KMS-11 (cell line): ENCODE data around the gene UNC13B.
"Not testable (repeated sequence)": the region's sequence is repeated elsewhere in the genome, so short reads cannot be mapped to it uniquely, and the experiment has no call there.

Source experiments
- H2AFZ ChIP-seq: fragments of 200-600 bp; sonication (generic); 2 replicates; pipeline ENCODE4 v1.6.1; 2016; ENCODE audit warnings: antibody characterized with exemption, mixed run types, low read depth
- H3K27ac ChIP-seq: fragments of 200-600 bp; sonication (generic); 2 replicates; pipeline ENCODE4 v1.6.1; 2016; ENCODE audit warnings: mild to moderate bottlenecking, mixed run types
- H3K27me3 ChIP-seq: fragments of 200-600 bp; sonication (generic); 2 replicates; pipeline ENCODE4 v1.6.1; 2017; ENCODE audit warnings: mild to moderate bottlenecking, low read depth, mixed run types, moderate library complexity; ENCODE audit not compliant: insufficient read depth
- H3K36me3 ChIP-seq: fragments of 200-600 bp; sonication (generic); 2 replicates; pipeline ENCODE4 v1.6.1; 2017; ENCODE audit warnings: mild to moderate bottlenecking, mixed run types; ENCODE audit not compliant: insufficient read depth
- H3K4me1 ChIP-seq: fragments of 200-600 bp; sonication (generic); 2 replicates; pipeline ENCODE4 v1.6.1; 2016; ENCODE audit warnings: mild to moderate bottlenecking, low read depth, mixed run types; ENCODE audit not compliant: poor library complexity, severe bottlenecking
- H3K4me2 ChIP-seq: fragments of 200-600 bp; sonication (generic); 2 replicates; pipeline ENCODE4 v1.7.0; 2016; ENCODE audit warnings: mild to moderate bottlenecking, mixed run types
- H3K4me3 ChIP-seq: fragments of 200-600 bp; sonication (generic); IDR thresholded peaks from 2 replicates; pipeline ENCODE4 v1.6.1; 2017; ENCODE audit warnings: low read depth, low read length, mixed read lengths; ENCODE audit not compliant: insufficient read depth
- H3K79me2 ChIP-seq: fragments of 200-600 bp; sonication (generic); 2 replicates; pipeline ENCODE4 v1.6.1; 2016; ENCODE audit warnings: low read depth, mixed run types; ENCODE audit not compliant: insufficient read depth
- H3K9ac ChIP-seq: fragments of 200-600 bp; sonication (generic); 2 replicates; pipeline ENCODE4 v1.6.1; 2016; ENCODE audit warnings: mild to moderate bottlenecking, mixed run types
- H4K20me1 ChIP-seq: fragments of 200-600 bp; sonication (generic); 2 replicates; pipeline ENCODE4 v1.6.1; 2016; ENCODE audit warnings: mild to moderate bottlenecking, mixed run types; ENCODE audit not compliant: insufficient read depth
- TF ChIP-seq, protein P1 (sequence below): fragments of 200-600 bp; sonication (generic); conservative IDR thresholded peaks from 2 replicates; pipeline ENCODE4 v1.6.1; 2017; ENCODE audit warnings: low read depth, mild to moderate bottlenecking, antibody characterized with exemption, low read length, moderate library complexity, mixed read lengths

The UNC13B gene

DNA sequence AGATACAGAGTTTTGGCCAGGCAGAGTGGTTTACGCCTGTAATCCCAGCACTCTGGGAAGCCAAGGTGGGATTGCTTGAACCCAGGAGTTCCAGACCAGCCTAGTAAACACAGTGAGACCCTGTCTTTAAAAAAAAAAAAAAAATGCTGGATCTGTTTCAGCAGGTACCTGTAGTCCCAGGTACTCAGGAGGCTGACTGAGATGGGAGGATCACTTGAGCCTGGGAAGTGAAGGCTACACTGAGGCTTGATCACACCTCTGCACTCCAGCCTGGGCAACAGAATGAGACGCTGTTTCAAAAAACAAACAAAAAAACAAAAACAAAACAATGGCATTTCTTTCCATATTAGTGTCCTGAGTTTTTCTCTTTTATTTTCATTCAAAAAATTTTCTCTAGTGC lies 19.0 kb downstream of the UNC13B start:
- no peaks in the 10 kb centered on the region for H3K79me2 ChIP-seq
- no peaks in the 10 kb centered on the region for H3K4me1 ChIP-seq
- TF ChIP-seq, protein P1, sequence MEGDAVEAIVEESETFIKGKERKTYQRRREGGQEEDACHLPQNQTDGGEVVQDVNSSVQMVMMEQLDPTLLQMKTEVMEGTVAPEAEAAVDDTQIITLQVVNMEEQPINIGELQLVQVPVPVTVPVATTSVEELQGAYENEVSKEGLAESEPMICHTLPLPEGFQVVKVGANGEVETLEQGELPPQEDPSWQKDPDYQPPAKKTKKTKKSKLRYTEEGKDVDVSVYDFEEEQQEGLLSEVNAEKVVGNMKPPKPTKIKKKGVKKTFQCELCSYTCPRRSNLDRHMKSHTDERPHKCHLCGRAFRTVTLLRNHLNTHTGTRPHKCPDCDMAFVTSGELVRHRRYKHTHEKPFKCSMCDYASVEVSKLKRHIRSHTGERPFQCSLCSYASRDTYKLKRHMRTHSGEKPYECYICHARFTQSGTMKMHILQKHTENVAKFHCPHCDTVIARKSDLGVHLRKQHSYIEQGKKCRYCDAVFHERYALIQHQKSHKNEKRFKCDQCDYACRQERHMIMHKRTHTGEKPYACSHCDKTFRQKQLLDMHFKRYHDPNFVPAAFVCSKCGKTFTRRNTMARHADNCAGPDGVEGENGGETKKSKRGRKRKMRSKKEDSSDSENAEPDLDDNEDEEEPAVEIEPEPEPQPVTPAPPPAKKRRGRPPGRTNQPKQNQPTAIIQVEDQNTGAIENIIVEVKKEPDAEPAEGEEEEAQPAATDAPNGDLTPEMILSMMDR, result no peak
- no peak overlapping the region for H3K27ac ChIP-seq
- H3K4me2 ChIP-seq, result no peak overlapping the region
- H3K9ac ChIP-seq, result no peak overlapping the region
- H3K4me3 ChIP-seq, result no peak overlapping the region
- H4K20me1 ChIP-seq, result no peaks in the 10 kb centered on the region
- H3K27me3 ChIP-seq, result no peaks in the 10 kb centered on the region
- H2AFZ ChIP-seq, result no peak overlapping the region
- H3K36me3 ChIP-seq, result no peaks in the 10 kb centered on the region

DNA sequence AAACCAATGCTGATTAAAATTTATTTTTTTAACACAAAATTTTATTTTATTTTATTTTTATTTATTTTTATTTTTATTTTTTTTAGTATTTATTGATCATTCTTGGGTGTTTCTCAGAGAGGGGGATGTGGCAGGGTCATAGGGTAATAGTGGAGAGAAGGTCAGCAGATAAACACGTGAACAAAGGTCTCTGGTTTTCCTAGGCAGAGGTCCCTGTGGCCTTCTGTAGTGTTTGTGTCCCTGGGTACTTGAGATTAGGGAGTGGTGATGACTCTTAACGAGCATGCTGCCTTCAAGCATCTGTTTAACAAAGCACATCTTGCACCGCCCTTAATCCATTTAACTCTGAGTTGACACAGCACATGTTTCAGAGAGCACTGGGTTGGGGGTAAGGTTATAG lies 20.6 kb downstream of the UNC13B start:
- not testable (repeated sequence) for H3K79me2 ChIP-seq, H4K20me1 ChIP-seq

GRCh38 chr9:35182996-35183754 lies 21.4 kb downstream of the UNC13B start:
- not testable (repeated sequence) for H4K20me1 ChIP-seq, H3K4me2 ChIP-seq, H3K36me3 ChIP-seq, H3K9ac ChIP-seq, H3K27me3 ChIP-seq, H2AFZ ChIP-seq, H3K4me3 ChIP-seq, H3K4me1 ChIP-seq, H3K27ac ChIP-seq, H3K79me2 ChIP-seq

More for the DNA sequence above, 20.6 kb downstream of the UNC13B start:
- not testable (repeated sequence) for H3K27ac ChIP-seq, H3K27me3 ChIP-seq, H3K9ac ChIP-seq, H3K4me1 ChIP-seq, H3K4me3 ChIP-seq, H3K36me3 ChIP-seq, H3K4me2 ChIP-seq, H2AFZ ChIP-seq

- H2AFZ ChIP-seq, H3K79me2 ChIP-seq, H3K27me3 ChIP-seq, H3K27ac ChIP-seq, H3K4me3 ChIP-seq, H3K36me3 ChIP-seq, H3K4me1 ChIP-seq, H3K9ac ChIP-seq, H4K20me1 ChIP-seq, H3K4me2 ChIP-seq: not testable (repeated sequence)
Measured at GRCh38 chr9:35183755-35184480, 22.1 kb downstream of the UNC13B start.

- Histone ChIP-seq H3K27me3 (no peaks in the 10 kb centered on the region), H3K36me3 (no peaks in the 10 kb centered on the region), H2AFZ (no peak overlapping the region), H3K79me2 (no peaks in the 10 kb centered on the region), H4K20me1 (no peaks in the 10 kb centered on the region), H3K9ac (no peak overlapping the region), H3K4me3 (no peak overlapping the region), H3K4me1 (no peaks in the 10 kb centered on the region), H3K27ac (no peak overlapping the region), H3K4me2 (no peak overlapping the region)
- TF ChIP-seq, protein P1, result no peak
Measured at GRCh38 chr9:35186524-35186923, 24.7 kb downstream of the UNC13B start.
